GM12891 (cell line): ENCODE measurements around the gene ACOT13.
"Not testable (repeated sequence)": the region's sequence is repeated elsewhere in the genome, so short reads cannot be mapped to it uniquely, and the experiment has no call there.

Experiments
- PAX5 ChIP-seq: IDR thresholded peaks from 2 replicates; pipeline ENCODE4 v1.6.1; 2011; ENCODE audit warnings: low read length, moderate library complexity, mild to moderate bottlenecking; ENCODE audit not compliant: insufficient read depth, severe bottlenecking
- POLR2A ChIP-seq: IDR thresholded peaks from 2 replicates; pipeline ENCODE4 v1.6.1; 2011; ENCODE audit warnings: low read depth, low read length, control low read depth

- TF ChIP-seq POLR2A, PAX5: not testable (repeated sequence)
Observed at GRCh38 chr6:24678792-24679352, 12.0 kb downstream of the ACOT13 start.
